Stimulated activated CD4-positive, alpha-beta T cell treated with anti-CD3 and anti-CD28 coated beads, Interleukin-15, amount 100 ng/mL, for 48 hours (primary cell): ENCODE data around the gene ITGA1.
A peak's percentile ranks its signal among the peaks of the same experiment; 100 is the strongest.
"Not testable (repeated sequence)": the region's sequence is repeated elsewhere in the genome, so short reads cannot be mapped to it uniquely, and the experiment has no call there.

Experiments
- DNase-seq, 2 donors: peaks; one replicate each; pipeline ENCODE4 v3.0.0-alpha.2; 2020; ENCODE audit warnings: low read depth in 2 of 2

The ITGA1 gene

DNA sequence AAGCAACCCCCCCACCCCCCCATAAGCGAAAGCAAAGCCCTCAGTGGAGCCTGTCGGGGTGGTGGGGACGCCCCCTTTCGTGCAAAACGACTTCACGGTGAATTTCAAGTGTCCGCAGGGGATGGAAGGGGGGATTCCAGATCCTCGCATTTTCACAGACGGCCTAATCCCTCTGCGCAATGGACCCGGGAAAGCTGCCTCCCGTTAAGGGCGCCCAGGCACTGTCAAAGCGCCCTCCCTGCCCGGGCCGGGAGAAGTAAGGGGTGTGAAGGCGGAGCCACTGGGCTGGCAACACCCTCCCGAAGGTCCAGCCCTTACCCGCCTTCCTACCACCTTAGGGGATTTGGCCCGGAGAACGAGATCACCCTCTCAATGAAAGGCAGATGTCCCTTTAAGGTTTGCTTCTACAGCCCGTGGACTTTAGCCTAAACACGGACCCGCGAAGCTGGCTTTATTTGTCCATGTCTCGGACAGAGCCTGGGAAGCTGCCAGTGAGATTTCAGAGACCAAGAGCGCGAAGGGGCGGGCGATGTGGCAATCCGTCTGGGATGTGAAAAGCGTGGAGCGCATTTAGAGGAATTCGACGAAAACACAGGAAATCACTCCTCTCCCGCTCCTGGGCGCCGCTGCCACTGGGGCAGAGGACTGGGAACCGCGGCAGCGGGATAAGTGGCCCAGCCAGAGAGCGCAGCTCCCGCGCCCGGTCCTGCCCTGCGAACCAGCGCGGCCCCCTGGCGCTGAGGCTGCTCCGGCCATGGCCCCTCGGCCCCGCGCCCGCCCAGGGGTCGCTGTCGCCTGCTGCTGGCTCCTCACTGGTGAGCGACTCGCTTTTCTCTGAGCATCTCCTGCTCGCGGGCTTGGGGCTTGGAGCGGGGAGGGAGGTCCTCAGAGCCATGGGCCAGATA, at the start of gene ITGA1, which contains the start of gene PELO:
Gene ITGA1, plus strand, starts transcription at position 317 of the 905 bp plus-strand sequence. Its CDS starts 438 bp downstream, at position 755.
Gene PELO, plus strand, starts transcription at position 317 of the 905 bp plus-strand sequence. CDS start 12,479 bp downstream, outside the sequence.
- DNase-seq: no peak

DNA sequence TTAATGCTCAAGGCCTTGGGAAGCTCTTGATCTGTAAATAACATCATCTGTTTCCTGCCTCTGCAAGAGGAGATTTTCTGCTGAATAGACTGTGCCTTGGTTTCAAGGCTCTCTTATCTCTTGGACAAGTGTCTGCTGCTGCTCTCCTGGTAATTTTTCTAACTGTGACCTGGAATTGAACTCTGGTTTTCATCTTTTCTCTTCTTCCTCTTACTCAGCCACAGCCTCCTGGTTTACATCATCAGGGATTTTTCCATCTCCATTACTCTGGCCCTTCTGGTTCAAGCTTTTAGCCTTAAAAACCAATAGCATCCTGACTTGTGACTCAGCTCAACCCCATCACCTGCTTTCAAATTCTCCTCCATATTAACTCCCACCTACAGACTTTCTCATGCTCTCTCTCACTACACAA, 49.6 kb upstream of the ITGA1 start:
- DNase-seq: no peak

DNA sequence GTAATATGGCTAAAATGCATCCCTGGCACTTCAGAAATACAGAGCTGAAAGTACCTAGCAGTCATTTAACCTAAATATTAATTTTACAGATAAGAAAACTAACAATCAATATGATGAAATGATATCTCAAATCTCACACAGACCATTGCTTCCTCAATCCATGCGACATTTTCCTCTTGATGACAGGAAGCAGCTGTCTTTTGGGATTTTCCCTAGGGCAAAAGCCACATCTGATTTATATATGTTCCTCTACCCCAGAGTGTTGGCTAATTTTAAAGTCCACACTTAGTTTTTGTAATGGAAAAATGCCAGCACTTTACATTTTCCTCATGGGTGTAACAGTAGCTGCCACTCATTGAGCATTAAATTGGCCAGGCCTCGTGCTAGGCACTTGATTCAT, 47.7 kb upstream of the ITGA1 start:
- no peak for DNase-seq

DNA sequence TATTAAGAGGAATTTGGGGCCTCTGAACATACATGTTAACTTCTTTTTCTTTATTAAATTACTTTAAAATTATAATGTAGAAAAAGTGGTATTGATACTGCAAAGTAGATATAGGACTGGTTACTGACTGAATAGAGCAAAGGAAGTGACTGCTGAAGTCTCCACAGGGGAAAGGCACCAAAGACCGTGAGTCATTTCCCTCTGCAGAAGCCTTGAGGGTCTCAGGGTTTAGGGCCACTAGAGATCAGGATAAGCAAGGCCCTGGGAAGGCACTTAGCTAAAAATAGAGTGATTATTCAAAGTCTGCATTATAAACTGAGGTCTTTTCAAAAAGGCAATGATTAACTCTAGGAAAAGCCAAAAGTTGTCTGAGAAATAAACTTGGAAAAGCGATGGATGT, 44.7 kb upstream of the ITGA1 start:
- DNase-seq: no peak

DNA sequence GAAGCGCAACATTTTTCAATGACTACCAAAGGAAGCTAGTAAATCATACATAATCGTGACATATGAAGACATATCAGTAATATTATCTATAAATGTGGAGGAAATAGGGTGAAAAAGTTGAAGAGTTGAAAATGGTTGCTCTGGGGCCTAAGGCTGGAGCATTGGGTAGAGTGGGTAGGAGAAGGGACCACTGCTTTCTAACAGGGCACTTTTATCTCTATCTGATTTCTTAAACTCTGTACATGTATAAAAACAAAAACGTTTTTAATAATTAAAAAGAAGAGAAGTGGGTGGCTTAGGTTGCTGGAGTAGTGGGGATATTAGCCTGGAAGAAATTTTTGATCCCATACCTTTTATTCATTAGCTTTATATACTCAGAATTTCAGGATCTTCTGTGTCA, 44.2 kb upstream of the ITGA1 start:
- no peak for DNase-seq

DNA sequence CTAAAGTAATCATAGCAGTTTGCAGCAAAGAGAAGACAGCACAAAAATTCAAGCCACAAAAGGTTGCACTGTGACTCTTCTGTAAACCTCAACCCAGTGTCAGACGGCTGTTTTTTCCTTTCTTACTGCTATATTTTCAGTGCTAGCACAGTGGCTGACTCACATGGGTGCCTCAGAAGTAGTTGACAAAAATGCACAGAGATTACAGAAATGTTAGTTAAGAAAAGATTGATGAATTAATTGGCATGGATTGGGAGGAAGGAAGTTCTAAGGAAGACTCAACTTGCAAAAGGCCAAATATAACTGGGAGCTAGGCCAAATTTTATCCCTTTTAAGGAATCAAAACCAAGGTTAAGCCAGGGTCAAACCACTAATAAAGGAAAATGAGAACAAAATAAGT, 43.7 kb upstream of the ITGA1 start:
- peak; percentile 22 to 26 for DNase-seq

DNA sequence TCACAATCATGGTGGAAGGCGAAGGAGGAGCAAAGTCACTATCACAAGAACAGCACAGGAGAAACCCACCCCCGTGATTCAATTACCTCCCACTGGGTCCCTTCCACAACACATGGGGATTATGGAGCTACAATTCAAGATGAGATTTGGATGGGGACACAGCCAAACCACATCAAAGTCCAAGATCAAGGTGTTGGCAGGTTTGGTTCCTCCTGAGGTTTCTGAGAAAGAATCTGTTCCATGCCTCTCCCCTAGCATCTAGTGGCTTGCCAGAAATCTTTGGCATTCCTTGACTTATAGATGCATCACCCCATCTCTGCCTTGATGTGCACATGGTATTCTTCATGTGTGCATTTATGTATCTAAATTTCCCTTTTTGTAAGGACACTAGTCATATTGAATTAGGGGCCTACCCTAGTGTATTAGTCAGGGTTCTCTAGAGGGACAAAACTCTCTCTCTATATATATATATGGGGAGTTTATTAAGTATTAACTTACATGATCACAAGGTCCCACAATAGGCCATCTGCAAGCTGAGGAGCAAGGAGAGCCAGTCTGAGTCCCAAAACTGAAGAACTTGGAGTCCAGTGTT, 42.8 kb upstream of the ITGA1 start:
- DNase-seq: not testable (repeated sequence)

DNA sequence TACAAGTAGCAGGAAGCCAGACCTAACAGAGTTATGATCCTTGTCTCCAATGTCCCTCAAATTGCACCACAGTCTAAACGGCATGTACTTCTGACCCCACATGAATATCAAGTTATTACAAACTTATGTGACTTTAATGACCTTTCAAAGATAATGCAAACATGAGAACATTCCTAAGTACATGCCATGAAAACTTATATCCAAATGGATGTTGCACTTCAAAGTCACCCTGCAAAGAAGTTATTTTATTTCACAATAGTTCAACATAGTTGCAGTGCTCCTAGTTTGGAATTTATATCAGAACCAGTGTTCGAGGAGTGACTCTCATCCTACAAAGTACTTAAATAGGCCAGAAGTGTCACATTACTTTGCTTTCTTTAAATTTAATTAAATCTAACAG, 41.2 kb upstream of the ITGA1 start:
- DNase-seq: no peak

DNA sequence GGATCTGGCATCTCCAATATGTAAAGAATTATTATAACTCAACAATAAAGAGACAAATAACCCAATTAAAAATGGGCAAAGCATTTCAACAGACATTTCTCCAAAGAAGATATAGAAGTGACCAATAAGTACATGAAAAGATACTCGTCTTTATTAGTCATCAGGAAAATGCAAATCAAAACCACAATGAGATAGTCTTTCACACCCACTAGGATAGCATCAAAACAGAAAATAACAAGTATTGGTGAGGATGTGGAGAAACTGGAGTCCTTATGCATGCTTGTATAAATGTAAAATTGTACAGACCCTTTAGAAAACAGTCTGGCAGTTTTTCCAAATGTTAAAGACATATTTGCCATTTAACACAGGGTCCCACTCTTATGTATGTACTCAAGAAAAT, 39.1 kb upstream of the ITGA1 start:
- no peak for DNase-seq

DNA sequence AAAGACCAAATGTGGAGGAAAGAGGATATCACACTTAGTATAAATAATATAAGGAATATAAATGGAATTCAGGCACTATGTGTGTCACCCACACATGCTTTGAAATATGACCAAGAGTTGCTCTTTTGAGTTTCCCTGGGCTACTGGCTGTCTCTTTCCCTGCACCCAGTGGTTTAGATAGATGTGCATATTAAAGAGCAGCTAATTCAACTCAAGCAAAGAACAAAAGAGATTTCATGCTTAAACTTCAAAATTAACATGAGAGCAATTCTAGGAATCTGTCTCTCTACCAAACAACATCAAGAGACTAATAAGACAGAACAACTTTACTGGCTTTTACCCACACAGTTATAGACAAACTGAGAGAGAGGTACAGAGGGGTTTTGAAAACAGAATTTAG, 38.0 kb upstream of the ITGA1 start:
- DNase-seq: no peak

DNA sequence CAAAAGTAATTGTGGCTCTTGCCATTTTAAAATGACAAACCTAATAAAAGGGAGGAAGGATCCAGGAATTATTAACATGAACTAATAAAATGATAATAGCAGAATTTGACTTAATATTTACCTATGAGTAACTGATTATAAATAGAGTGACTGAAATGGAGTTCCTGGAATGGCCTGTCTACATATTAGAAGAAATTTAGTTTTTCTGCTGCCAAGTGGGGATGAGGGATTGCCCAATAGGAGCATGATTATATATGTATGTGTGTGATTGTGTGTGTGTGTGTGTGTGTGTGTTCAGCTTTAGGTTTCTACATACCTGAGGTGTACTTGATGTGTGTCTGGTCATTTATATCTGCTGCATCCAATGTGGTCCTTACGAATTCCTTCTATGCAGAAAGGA, 36.6 kb upstream of the ITGA1 start:
- no peak for DNase-seq

DNA sequence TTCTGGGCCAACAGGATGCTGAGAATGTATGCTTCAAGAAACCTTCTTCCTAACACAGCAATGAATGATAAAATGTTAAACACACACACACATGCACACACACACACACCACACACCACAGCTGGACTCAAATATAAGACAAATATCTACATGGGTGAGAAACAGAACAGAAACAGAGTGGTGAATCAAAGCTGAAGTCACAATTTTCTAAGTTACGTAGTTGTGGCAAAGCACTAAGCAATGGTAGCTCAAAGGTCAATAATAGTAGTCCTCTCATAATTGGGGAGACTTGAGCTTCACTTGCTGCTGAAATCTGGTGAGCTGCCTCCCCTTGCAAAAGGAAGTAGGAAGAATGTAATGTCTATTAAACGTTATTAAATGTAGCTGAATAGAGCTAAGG, 33.7 kb upstream of the ITGA1 start:
- no peak for DNase-seq

DNA sequence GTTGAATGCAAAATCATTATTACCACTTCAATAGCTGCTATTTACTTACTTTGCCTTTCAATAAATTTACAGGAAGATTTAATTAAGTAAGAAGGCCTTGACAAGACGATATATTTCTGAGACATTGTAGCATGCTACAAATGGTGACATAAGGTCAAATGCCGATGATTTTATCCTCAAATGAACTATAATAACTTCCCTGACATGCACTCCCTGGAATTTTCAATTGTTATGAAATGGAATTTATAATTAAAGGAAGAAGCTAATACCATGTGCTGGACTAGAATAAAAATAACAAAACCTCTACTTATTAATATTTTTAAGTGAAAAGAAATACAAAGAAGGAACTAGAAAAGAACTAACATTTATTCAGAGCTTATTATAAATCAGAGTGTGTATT, 30.2 kb upstream of the ITGA1 start:
- no peak for DNase-seq

DNA sequence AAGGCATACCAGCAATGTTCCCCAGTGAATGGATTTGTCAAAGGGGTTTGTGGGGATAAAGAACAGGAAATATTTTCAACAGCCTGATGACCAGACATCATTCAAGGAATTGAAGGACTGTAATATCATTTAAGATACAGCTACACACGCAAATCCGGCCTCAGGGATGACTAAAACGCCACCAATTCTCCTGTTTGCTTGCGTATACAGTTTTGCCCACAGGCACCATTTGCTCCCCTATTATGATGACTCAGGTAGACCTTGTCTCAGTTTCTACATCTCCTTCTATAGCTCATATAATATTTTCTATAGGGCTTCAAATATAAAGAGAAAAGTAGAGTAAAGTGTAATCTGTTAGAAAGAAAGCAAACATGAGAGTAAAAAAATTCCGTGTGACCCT, 29.7 kb upstream of the ITGA1 start:
- DNase-seq: no peak

DNA sequence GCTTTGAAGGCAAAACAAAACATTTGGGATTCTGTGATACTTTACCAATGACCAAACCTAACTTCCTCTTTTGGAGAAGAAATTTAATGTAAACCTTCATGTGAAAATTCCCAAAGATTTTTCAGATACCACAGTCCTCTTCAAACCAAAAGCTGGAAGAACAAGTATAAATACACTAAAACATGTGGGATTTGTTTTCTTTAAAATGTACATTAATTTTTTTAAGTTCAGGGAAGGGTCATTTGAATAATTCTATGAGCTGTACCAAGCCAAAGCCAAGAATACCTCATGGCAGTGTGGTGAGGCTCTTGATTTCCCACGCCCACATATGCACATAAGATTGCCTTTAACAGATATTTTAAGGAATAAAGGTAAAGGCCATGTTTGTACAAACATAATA, 28.4 kb upstream of the ITGA1 start:
- DNase-seq: no peak

DNA sequence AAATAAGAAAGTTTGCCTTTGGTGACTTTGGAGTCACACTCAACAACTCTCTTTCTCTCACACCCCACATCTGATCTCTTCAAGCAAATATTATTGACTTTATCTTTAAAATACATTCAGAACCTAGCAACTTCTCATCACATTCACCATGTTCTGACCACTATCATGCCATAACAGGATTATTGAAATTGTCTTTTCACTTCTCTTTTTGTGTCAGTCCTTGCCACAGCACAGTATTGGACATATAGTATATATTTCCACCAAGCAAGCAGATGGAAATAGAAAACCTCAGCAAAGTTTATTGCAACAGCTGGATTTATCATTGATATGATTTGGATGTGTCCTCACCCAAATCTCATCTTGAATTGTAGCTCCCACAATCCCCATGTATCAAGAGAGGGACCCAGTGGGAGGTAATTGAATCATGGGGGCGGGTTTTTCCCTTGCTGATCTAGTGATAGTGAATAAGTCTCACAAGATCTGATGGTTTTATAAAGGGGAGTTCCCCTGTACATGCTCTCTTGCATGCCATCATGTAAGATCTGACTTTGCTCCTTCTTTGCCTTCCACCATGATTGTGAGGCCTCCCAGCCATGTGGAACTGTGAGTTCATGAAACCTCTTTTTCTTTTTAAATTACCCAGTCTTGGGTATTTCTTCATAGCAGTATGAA, 26.9 kb upstream of the ITGA1 start:
- no peak for DNase-seq

DNA sequence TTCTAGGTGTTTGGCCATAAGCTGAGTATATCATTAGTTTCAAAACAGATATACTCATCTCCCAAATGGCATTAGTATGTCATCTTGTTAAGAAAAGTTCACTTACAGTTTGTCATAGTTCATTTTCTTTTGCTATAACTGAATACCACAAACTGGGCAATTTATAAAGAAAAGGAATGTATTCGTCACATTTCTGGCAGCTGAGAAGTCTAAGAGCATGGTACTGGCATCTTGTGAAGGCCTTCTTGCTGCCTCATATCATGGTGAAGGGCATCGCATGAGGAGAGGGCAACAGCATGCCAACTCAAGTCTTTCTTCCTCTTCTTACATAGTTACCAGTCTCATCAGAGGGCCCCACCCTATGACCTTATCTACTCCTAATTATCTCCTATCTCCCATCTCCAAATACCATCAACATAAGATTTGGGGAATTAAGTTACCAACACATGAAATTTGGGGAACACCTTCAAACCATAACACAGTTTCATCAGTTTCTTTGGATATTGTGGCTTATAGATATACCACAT, 20.4 kb upstream of the ITGA1 start:
- no peak for DNase-seq

DNA sequence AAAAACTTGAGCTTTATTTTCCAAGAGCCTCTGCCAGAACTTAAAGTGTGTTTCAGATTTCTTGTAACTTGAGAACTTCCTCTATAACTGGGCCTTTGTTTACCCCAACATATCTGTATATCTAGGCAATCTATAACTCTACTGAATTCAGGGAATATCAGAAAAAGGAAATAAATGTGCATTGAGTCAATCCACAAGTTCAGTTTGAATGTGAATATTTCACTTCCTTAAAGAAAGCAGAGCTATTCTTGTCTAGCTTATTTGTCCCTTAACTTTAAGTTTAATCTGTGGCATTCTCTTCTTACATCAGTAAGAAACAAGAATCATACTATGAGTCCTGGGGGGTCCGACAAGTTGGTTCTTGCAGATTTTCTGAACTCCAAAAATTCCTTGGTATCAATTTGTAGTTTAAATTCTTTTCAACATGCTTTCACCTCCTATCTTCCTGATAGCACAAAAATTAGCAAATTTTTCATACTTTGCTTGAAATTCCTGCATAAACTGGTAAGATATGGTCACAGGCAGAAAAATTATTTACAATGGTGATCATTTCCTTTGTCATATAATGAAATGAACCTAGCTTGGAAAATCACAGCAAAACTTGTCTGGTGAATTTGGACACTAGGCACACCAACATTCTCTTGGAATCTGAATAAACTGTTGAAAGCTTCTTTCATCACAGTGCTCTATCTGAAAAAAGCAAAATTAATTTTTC, 19.8 kb upstream of the ITGA1 start:
- DNase-seq: no peak

DNA sequence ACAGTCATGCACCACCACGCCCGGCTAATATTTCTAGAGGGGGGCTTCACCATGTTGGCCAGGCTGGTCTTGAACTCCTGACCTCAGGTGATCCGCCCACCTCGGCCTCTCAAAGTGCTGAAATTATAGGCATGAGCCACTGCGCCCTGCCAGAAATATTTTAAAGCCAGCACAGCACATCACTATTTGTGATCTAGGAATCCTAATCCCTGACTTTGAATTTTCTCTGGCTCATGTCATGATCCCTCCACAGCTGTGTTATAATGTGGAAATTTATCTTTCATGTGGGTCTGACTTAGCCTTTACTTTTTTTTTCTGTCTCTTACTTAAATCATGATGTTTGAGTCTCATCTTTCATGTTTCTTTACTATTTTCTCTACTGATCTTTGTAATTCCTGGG, 18.7 kb upstream of the ITGA1 start:
- DNase-seq: no peak

DNA sequence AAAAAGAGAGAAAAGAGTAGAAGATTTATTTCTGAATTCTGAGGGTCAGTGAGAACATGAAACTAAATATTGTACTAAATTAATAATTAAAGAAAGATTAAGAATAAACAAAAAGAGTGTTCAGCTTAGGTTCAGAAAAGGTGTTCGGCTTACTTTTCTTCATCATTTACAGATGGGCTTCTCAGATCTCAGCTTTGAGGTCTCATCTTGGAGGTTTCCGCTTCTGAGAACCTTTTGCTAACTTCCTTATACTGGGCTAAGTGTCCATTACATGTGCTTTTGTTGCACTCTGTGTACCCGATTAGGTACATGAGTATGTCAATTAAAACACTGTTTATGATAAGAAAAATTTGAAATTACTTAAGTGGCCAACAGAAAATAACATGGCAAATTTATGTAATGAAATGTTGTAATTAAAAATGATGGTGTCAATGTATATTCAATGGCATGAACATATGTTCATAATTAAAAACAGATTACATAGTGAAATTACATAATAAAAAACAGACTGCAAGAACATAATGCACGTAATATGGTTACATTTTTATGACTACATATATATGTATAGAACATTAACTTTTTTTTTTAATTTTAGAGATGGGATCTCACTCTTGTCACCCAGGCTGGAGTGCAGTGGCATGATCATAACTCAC, 17.3 kb upstream of the ITGA1 start:
- DNase-seq: no peak

DNA sequence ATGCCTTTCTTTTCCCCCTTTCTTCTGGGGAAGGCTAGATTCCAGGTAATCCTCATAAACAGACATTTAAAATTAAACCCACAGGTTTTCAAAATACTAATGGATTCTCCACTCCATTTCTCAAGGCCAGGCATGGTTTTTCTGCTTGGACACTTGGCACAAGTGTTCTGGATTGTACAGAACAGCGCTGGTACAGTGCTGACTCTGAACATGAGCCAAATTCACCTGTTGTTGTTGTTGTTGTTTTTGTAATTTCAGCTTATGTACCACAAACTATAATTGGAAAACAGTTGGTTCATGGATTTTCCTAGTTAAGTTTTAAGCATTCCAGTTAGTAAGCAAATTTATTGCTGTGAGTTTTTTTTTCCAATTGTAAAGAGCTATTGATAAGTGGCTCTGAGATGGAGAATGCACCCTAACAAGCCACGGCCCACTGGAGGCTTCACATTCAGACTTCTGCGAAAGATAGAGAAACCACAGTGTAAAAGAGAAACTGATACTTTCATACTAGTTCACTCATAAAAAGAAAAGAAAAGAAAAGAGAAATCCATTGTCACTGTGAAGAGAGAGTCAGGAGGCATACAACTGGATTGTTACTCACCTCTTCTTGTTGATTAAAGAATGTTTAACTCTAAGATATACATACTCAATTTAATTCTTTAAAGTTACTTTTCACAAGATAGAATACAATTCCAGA, 16.2 kb upstream of the ITGA1 start:
- peak in 1 of 2 donors; percentile 37 for DNase-seq
